GM12801 (cell line): ENCODE data around the gene STK33.

ENCODE experiments used
- CTCF ChIP-seq: IDR thresholded peaks from one replicate; pipeline ENCODE4 v1.5.1; 2011; ENCODE audit warnings: control low read depth; ENCODE audit not compliant: insufficient read length; ENCODE audit errors: extremely low read depth

Gene STK33

DNA sequence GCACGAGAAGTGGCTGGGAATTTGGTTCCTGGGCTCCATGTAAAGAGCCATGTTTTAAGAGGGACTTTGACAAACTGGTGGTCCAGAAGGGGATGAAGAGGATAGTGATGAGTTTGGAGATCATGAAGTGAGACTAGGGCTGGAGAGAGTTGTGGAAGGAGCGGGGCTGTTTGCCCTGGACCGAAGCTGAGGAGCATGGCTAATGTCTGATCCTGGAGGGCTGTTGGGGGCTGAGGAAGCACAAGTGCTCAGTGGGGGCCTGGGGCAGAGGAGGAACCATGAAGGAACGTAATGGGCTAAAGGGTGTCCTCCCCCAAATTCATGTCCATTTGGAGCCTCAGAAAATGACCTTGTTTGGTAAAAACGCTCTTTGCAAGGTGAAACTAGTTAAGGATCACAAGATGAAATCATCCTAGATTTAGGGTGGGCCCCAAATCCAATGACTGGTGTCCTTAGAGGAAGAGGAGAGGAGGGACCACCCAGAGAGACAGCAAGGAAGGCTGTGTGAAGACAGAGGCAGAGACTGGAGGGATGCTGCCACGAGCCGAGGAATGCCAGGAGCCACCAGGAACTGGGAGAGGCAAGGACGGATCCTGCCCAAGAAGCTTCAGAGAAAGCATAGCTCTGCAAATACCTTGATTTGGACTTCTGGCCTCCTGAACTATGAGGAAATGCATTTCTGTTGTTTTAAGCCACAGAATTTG, 223.1 kb downstream of the STK33 start:
- TF ChIP-seq CTCF, result no peak

DNA sequence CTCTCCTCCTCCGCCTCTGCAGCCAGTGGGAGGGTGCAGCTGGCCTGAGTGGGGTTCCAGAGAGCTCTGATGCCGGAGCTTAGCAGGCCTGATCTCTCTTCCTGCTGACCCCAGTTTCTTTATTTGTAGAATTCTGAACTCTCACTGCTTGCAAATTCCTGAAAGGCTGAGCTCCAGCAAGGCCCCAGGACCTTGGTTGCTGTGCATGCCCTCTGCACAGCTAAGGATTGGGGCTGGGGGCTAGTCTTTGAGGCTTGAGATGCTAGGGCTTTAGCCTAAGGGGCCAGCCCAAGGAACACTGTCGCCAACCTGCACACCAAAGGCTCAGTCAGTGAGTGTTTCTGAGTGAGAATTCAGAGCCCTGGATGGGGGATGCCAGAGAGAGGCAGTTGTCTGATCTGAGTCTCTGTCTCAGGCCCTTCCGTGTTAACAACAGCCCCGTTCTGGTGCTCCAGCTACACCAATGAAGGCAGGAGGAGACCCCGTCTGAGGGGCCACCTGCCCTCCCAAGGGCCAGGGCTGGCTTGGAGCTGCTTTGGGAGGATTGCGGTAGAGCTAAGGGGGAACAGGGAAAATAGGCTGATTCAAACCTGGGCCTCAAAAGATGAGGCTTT, 224.3 kb downstream of the STK33 start:
- TF ChIP-seq CTCF, result no peak

- TF ChIP-seq CTCF, result no peak
Measured at GRCh38 chr11:8368772-8369171, 225.3 kb downstream of the STK33 start.

GRCh38 chr11:8368194-8368593, 225.8 kb downstream of the STK33 start:
- no peak for TF ChIP-seq CTCF

GRCh38 chr11:8366316-8366715, 227.7 kb downstream of the STK33 start:
- no peak for TF ChIP-seq CTCF

DNA sequence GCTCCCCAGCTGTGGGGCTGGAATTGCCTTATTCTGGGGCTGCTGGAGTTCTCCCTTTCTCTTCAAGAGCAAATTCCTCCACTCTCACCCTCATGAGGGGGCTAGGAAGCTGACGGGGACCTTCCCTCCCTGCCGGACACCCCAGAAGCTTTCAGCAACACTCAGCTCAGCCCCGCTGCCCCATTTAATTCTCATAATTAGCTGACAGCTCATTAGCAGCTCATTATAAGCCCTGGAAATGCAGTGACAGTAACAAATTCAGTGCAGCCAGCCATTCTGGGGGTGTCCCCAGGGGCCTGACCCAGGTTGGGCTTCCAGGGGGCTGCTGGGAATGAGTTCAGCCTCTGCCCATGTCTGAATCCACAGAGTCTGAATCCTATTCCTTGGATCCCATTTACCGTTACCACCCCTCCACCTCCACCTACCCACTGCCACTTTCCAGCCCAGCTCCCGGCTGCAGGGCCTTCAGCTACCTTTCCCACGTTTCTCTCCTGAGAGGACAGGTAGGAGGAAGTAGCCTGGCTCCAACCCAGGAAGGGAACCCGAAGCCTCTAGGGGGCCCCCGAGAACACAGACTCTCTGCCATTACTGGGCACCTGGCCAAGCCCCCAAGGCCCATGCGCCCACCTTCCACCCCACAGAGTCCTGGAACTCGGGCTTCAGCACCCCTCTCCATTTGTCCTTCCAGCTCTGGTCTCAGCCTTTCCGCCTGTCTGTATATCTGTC, 228.6 kb downstream of the STK33 start:
- TF ChIP-seq CTCF, result no peak

DNA sequence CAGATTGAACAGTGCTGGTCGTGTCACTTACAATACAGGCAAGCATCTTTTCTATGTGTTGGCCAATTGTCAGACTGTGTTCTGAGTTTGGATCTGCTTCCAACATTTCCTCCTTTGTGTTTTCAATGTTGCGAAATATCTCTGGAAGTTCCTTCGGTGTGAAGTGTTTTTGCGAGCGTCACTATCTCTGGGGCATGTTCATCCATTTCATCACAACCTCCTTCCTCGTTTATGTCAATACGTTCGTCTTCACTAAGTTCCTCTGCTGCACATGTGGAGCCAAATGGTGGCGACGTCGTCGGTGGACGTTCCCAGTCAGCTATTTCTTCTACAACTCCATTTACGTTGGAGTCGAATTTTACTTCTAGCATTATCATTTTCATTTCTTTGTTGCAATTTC, 230.1 kb downstream of the STK33 start:
- TF ChIP-seq CTCF, result no peak
